Measurements from ENCODE around the gene FOXO4.
A peak's percentile ranks its signal among the peaks of the same experiment; 100 is the strongest.

Gene FOXO4

GRCh38 chrX:71111921-71112431 lies 16.3 kb downstream of the FOXO4 start:
- CTCF ChIA-PET, result no interaction called here
- DNase-seq (ENCODE audit: extremely low spot score), result no peak
- POLR2A ChIA-PET, result interaction anchor here (1.2 kb wide), 1 partner anchor 10 kb away, joined by 4 read pairs; no protein-coding TSS in a partner anchor
- TF ChIP-seq SP1 (IDR thresholded peaks at IDR 0.05) (no peak), ELF4 (IDR thresholded peaks at IDR 0.05) (no peak), LEF1 (IDR thresholded peaks at IDR 0.05; ENCODE audit: borderline replicate concordance) (no peak), ZNF384 (IDR thresholded peaks at IDR 0.05) (no peak), TARDBP (IDR thresholded peaks at IDR 0.05) (no peak), L3MBTL2 (conservative IDR thresholded peaks at IDR 0.05) (no peak), FOXM1 (IDR thresholded peaks at IDR 0.05; ENCODE audit: borderline replicate concordance) (no peak), SUZ12 (IDR thresholded peaks at IDR 0.05) (no peak), PKNOX1 (IDR thresholded peaks at IDR 0.05) (no peak), ARNT (IDR thresholded peaks at IDR 0.05) (no peak), BHLHE40 (IDR thresholded peaks at IDR 0.05; ENCODE audit: borderline replicate concordance) (no peak), HDGF (IDR thresholded peaks at IDR 0.05; ENCODE audit: borderline replicate concordance) (no peak), FOXK2 (IDR thresholded peaks at IDR 0.05) (no peak), NFRKB (IDR thresholded peaks at IDR 0.05) (no peak), FOXA1 (IDR thresholded peaks at IDR 0.05) (no peak), CTBP1 (IDR thresholded peaks at IDR 0.05; ENCODE audit: borderline replicate concordance) (no peak)

DNA sequence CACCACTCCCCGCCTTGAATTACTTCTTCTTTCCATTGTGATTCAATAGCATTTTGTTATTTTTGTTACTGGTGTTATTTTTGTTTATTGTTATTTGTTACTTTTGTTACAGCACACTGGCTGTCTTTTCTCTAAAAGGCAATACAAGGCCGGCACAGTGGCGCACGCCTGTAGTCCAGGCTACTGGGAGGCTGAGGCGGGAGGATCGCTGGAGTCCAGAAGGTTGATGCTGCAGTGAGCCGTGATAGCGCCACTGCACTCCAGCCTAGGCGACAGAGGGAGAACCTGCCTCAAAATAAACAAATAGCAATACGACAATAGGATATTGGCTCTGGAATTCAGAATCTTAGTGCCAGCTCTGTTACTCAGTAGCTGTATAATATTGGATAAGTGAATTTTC lies 21.7 kb downstream of the FOXO4 start:
- ChIA-PET CTCF (interaction anchor here (1.4 to 2.8 kb wide), 2 partner anchors 12 to 18 kb away, joined by 3 to 11 read pairs; no protein-coding TSS in a partner anchor), POLR2A (interaction anchor here (1.1 to 1.9 kb wide), 7 partner anchors 9 to 65 kb away, joined by 3 to 24 read pairs (median 8); partner anchors contain the start of genes CXorf65 and SNX12)
- TF ChIP-seq PKNOX1 (IDR thresholded peaks at IDR 0.05) (no peak), FOXK2 (IDR thresholded peaks at IDR 0.05) (no peak), HDGF (IDR thresholded peaks at IDR 0.05; ENCODE audit: borderline replicate concordance) (no peak), SUZ12 (IDR thresholded peaks at IDR 0.05) (no peak), BHLHE40 (IDR thresholded peaks at IDR 0.05; ENCODE audit: borderline replicate concordance) (no peak), LEF1 (IDR thresholded peaks at IDR 0.05; ENCODE audit: borderline replicate concordance) (no peak), L3MBTL2 (conservative IDR thresholded peaks at IDR 0.05) (no peak), ELF4 (IDR thresholded peaks at IDR 0.05) (no peak), CTBP1 (IDR thresholded peaks at IDR 0.05; ENCODE audit: borderline replicate concordance) (no peak), FOXM1 (IDR thresholded peaks at IDR 0.05; ENCODE audit: borderline replicate concordance) (no peak), FOXA1 (IDR thresholded peaks at IDR 0.05) (no peak), ARNT (IDR thresholded peaks at IDR 0.05) (no peak), ZNF384 (IDR thresholded peaks at IDR 0.05) (no peak), TARDBP (IDR thresholded peaks at IDR 0.05) (no peak)
- no peak for DNase-seq (ENCODE audit: extremely low spot score)

DNA sequence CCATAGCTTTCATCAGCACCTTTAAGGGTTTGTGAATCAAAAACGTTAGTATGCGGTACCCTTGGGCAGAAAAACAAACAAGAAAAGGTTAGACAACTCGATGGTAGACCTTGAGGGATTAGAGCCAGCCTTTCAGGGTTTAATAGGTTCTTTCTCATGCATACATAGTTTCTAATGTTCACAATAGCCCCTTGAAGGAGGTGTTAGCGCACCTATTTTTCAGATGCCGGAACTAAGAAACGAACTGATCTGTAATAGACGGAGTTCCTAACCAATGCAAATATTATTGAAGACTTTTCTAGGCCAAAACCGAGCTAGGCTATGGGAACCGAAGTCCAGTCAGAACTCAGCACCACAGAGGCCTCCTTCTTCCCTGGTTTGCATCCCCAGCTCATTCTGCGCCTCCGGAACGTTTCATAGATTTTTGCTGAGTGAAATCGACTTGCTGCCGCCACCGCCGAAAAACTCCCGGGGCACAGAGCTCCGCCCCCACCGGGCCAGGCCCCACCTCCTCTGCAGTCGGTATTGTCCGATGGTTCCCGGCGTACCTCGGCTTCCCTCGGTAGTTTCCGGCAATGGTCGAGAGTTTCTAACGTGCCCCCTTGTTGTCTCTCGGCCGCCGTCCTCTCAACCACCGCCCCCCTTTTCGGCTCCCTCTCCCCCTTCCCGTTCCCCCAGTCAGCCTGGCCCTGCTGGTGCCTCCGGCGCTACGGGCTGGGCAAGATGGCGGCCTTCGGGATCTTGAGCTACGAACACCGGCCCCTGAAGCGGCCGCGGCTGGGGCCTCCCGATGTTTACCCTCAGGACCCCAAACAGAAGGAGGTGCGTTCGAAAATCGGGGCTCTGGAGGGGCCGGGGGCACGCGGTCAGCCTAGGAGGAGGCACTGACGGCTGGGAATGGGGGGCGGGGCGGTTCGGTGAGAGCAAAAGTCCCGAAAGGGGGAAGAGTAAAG lies 22.7 kb downstream of the FOXO4 start, which contains the start of gene MED12:
MED12 (plus strand) TSS at position 565 of the 953 bp plus-strand sequence; CDS start at position 724, 159 bp downstream.
- DNase-seq (ENCODE audit: extremely low spot score), result peak; percentile 80
- no peak for TF ChIP-seq LEF1 (IDR thresholded peaks at IDR 0.05; ENCODE audit: borderline replicate concordance)
- no peak for TF ChIP-seq L3MBTL2 (conservative IDR thresholded peaks at IDR 0.05)
- no peak for TF ChIP-seq SUZ12 (IDR thresholded peaks at IDR 0.05)
- TF ChIP-seq CTBP1 (IDR thresholded peaks at IDR 0.05; ENCODE audit: borderline replicate concordance), result no peak
- TF ChIP-seq ZNF384 (IDR thresholded peaks at IDR 0.05), result no peak
- TF ChIP-seq ELF4 (IDR thresholded peaks at IDR 0.05), result no peak
- TF ChIP-seq FOXK2 (IDR thresholded peaks at IDR 0.05), result no peak
- CTCF ChIA-PET, result interaction anchor here (0.6 to 2.8 kb wide), 3 partner anchors 11 to 151 kb away, joined by 3 to 11 read pairs (median 3); no protein-coding TSS in a partner anchor
- POLR2A ChIA-PET, result interaction anchor here (0.8 to 1.9 kb wide), 11 partner anchors 8 to 64 kb away, joined by 3 to 24 read pairs (median 7); partner anchors contain the start of genes CXorf65 and SNX12

GRCh38 chrX:71118985-71119535 lies 23.4 kb downstream of the FOXO4 start:
- TF ChIP-seq SUZ12 (IDR thresholded peaks at IDR 0.05) (no peak), TARDBP (IDR thresholded peaks at IDR 0.05) (no peak), HDGF (IDR thresholded peaks at IDR 0.05; ENCODE audit: borderline replicate concordance) (no peak), BHLHE40 (IDR thresholded peaks at IDR 0.05; ENCODE audit: borderline replicate concordance) (no peak), ARNT (IDR thresholded peaks at IDR 0.05) (no peak)
- no peak for DNase-seq (ENCODE audit: extremely low spot score)
- CTCF ChIA-PET, result interaction anchor here (0.6 to 2.8 kb wide), 3 partner anchors 11 to 152 kb away, joined by 3 to 11 read pairs (median 3); no protein-coding TSS in a partner anchor
- POLR2A ChIA-PET, result interaction anchor here (0.8 to 1.9 kb wide), 8 partner anchors 10 to 63 kb away, joined by 3 to 24 read pairs (median 8); partner anchors contain the start of gene SNX12

DNA sequence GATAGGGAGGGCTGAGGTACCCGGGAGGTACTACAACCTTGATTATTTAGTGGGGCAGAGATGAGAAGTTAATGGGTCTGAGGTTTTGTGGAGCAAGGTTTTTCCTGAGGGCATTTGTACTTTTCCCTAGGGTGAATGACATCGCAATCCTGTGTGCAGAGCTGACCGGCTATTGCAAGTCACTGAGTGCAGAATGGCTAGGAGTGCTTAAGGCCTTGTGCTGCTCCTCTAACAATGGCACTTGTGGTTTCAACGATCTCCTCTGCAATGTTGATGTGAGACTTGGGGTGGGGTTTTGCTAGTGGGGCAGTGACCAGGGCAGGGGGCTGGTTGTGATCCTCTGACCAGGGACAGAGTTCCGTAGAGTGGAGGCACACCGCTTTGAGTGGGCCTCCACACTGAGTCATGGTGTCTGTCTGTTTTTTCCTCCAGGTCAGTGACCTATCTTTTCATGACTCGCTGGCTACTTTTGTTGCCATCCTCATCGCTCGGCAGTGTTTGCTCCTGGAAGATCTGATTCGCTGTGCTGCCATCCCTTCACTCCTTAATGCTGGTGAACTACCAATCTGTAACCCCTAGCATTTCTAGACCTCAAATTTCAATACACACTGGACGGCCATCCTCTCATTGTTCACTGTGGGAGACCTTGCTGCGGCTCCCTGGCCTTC lies 32.6 kb downstream of the FOXO4 start:
- CTCF ChIA-PET, result interaction anchor here (0.5 to 2.4 kb wide), 4 partner anchors 10 to 130 kb away, joined by 3 to 11 read pairs (median 4); partner anchors contain the start of gene MED12

More for the DNA sequence above, 32.6 kb downstream of the FOXO4 start:
- POLR2A ChIA-PET, result interaction anchor here (1.0 to 1.6 kb wide), 3 partner anchors 10 to 54 kb away, joined by 3 to 9 read pairs (median 7); partner anchors contain the start of gene MED12
- no peak for DNase-seq (ENCODE audit: extremely low spot score)
- no peak for TF ChIP-seq PKNOX1 (IDR thresholded peaks at IDR 0.05)
